ENCODE results near the gene FEN1. TPM values are rescaled to one million over a fixed set of nuclear protein-coding genes. Genes with fewer than 3 reads are reported as not detected.
A peak's percentile ranks its signal among the peaks of the same experiment; 100 is the strongest.

The FEN1 gene
- total and polyA plus RNA-seq, 2 of the 13 experiments (the other 11 are each of a cell fraction or from before 2014, with no cell fraction given) = 12.4 to 102 TPM

- no peak for FAIRE-seq
- no TSS peak for BruUV-seq (replicated peaks)
- H3K4me2 ChIP-seq (ENCODE audit: low read depth, low read length) = peak overlapping the region; percentile 91
- peaks cover 73% of the 10 kb centered on the region for H3K4me1 ChIP-seq (ENCODE audit: insufficient read depth, low read length)
- intact Hi-C loops (cut with micrococcal nuclease; ENCODE audit: unreplicated experiment) = loop anchor here (2.0 kb wide), 1 partner anchor 21 kb away; no protein-coding TSS in a partner anchor
- H4K20me1 ChIP-seq (ENCODE audit: insufficient read depth, low read length) = no peaks in the 10 kb centered on the region
- H2AFZ ChIP-seq (ENCODE audit: low read length) = no peak overlapping the region
- ChIA-PET POLR2A (interaction anchor here (0.6 to 5.5 kb wide), 13 partner anchors 14 to 198 kb away, joined by 3 to 92 read pairs (median 6); partner anchors contain the start of genes FEN1, MYRF and TMEM258), CTCF (ENCODE audit: low intra/inter-chr PET ratio, low total read pairs) (interaction anchor here (1.1 to 2.7 kb wide), 4 partner anchors 13 to 22 kb away, joined by 3 to 47 read pairs (median 16); partner anchors contain the start of gene MYRF)
- no peaks in the 10 kb centered on the region; a peak in 1 of 5 replicates for H3K27me3 ChIP-seq (ENCODE audit: control insufficient read depth in 1 of 2, insufficient read depth in 2 of 2, low read length in 2 of 2)
- peaks cover 2 to 4% of the 10 kb centered on the region in 2 experiments; a peak in 1 of 5 replicates for H3K36me3 ChIP-seq (replicated peaks in 1 of 2; ENCODE audit: control insufficient read depth in 1 of 2, insufficient read depth in 2 of 2, low read length in 2 of 2)
- no peaks in the 10 kb centered on the region for H3K9me3 ChIP-seq (ENCODE audit: low read length)
- WGBS (ENCODE audit: low lambda C conversion rate) = 79% methylated on average over 12 of the region's 20 CpGs
- ATAC-seq = peak; percentile 12
- in situ Hi-C loops (cut with HindIII; ENCODE audit: extremely low pct_ligation_motif_present, low pct_unique_long_range_greater_than_20kb) = no loop called here
- no peak for DNase-seq (ENCODE audit: low spot score)
- peak overlapping the region; percentile 76 for H3K9ac ChIP-seq (ENCODE audit: insufficient read depth, low read depth, low read length)
- H3K4me3 ChIP-seq (replicated peaks in 1 of 3; ENCODE audit: insufficient read depth in 1 of 3, low read depth in 2 of 3, low read length in 3 of 3) = peak overlapping the region in 2 of 3 experiments; percentile 56 to 66; a peak in 5 of 6 replicates
- no peaks in the 10 kb centered on the region for H3K79me2 ChIP-seq (ENCODE audit: insufficient read depth, low read length)
- H3K27ac ChIP-seq (ENCODE audit: extremely low read length, insufficient read depth, low read length) = peak overlapping the region; percentile 91
- TF ChIP-seq ZNF451 (CRISPR knock-in tag; IDR thresholded peaks at IDR 0.05) = no peak
- TF ChIP-seq ZNF414 (CRISPR knock-in tag; IDR thresholded peaks at IDR 0.05) = no peak
- no peak for TF ChIP-seq ZNF720 (CRISPR knock-in tag; IDR thresholded peaks at IDR 0.05)
- no peak for TF ChIP-seq PTBP1 (IDR thresholded peaks at IDR 0.05; ENCODE audit: low read depth, low read length, poor library complexity, severe bottlenecking)
- no peak for TF ChIP-seq ZNF34 (CRISPR knock-in tag; IDR thresholded peaks at IDR 0.05; ENCODE audit: borderline replicate concordance)
- no peak for TF ChIP-seq ZNF619 (CRISPR knock-in tag; IDR thresholded peaks at IDR 0.05)
- no peak for TF ChIP-seq DBP (CRISPR knock-in tag; IDR thresholded peaks at IDR 0.05; ENCODE audit: not compliant biosample characterization)
- TF ChIP-seq ZNF775 (CRISPR knock-in tag; IDR thresholded peaks at IDR 0.05; ENCODE audit: borderline replicate concordance) = no peak
- TF ChIP-seq RCOR2 (CRISPR knock-in tag; IDR thresholded peaks at IDR 0.05) = 0 out of 2 replicates have a peak, but pooled peaks have one; percentile 3
- no peak for TF ChIP-seq ZNF713 (CRISPR knock-in tag; IDR thresholded peaks at IDR 0.05)
- TF ChIP-seq ZBTB40 (IDR thresholded peaks at IDR 0.05) = no peak
- TF ChIP-seq ZBTB40 (CRISPR knock-in tag; IDR thresholded peaks at IDR 0.05) = no peak
- no peak for TF ChIP-seq ZBTB3 (CRISPR knock-in tag; IDR thresholded peaks at IDR 0.05; ENCODE audit: borderline replicate concordance, low read depth)
Observed at GRCh38 chr11:61769946-61770683, 22.6 kb upstream of the FEN1 start.
